ENCODE results near the gene TSPAN3. TPM values are rescaled to one million over a fixed set of nuclear protein-coding genes. Genes with fewer than 3 reads are reported as not detected.

Gene TSPAN3
- total RNA-seq, 1 donor from 2014 or later, result 292 TPM

GRCh38 chr15:77030048-77030927 lies 40.6 kb downstream of the TSPAN3 start:
- no peaks in the 10 kb centered on the region for H3K27me3 ChIP-seq (ENCODE audit: low read depth)
- ATAC-seq (peak; percentile 1), DNase-seq (peak; percentile 44)
- H3K9me3 ChIP-seq, result no peaks in the 10 kb centered on the region
- TF ChIP-seq CTCF (IDR thresholded peaks at IDR 0.05), result no peak
- peaks cover 1% of the 10 kb centered on the region for H3K36me3 ChIP-seq
- peaks cover 6% of the 10 kb centered on the region for H3K4me1 ChIP-seq
- H3K27ac ChIP-seq, result no peak overlapping the region
- H3K4me3 ChIP-seq, result no peak overlapping the region
- intact Hi-C loops (cut with DNase I), result no loop called here

GRCh38 chr15:77029166-77030047 lies 41.5 kb downstream of the TSPAN3 start:
- Histone ChIP-seq H3K4me1 (peaks cover 6% of the 10 kb centered on the region), H3K27ac (no peak overlapping the region), H3K4me3 (no peak overlapping the region), H3K36me3 (no peaks in the 10 kb centered on the region), H3K27me3 (ENCODE audit: low read depth) (no peaks in the 10 kb centered on the region), H3K9me3 (no peaks in the 10 kb centered on the region)
- ATAC-seq (no peak), DNase-seq (peak; percentile 34)
- intact Hi-C loops (cut with DNase I), result no loop called here
- TF ChIP-seq CTCF (IDR thresholded peaks at IDR 0.05), result no peak

GRCh38 chr15:77028451-77029165 lies 42.3 kb downstream of the TSPAN3 start:
- ATAC-seq (no peak), DNase-seq (no peak)
- peak overlapping the region; percentile 25 for H3K4me3 ChIP-seq
- no peaks in the 10 kb centered on the region for H3K36me3 ChIP-seq
- H3K27ac ChIP-seq, result no peak overlapping the region
- H3K9me3 ChIP-seq, result no peaks in the 10 kb centered on the region
- no peaks in the 10 kb centered on the region for H3K27me3 ChIP-seq (ENCODE audit: low read depth)
- peaks cover 6% of the 10 kb centered on the region for H3K4me1 ChIP-seq
- TF ChIP-seq CTCF (IDR thresholded peaks at IDR 0.05), result no peak
- intact Hi-C loops (cut with DNase I), result no loop called here

GRCh38 chr15:77027697-77028450 lies 43.0 kb downstream of the TSPAN3 start:
- Histone ChIP-seq H3K4me3 (peak overlapping the region; percentile 25), H3K4me1 (peaks cover 6% of the 10 kb centered on the region), H3K36me3 (no peaks in the 10 kb centered on the region), H3K27ac (no peak overlapping the region), H3K27me3 (ENCODE audit: low read depth) (no peaks in the 10 kb centered on the region), H3K9me3 (no peaks in the 10 kb centered on the region)
- peak; percentile 48 for DNase-seq
- intact Hi-C loops (cut with DNase I), result no loop called here
- TF ChIP-seq CTCF (IDR thresholded peaks at IDR 0.05), result no peak
- peak; percentile 4 to 19 for ATAC-seq

All from lower lobe of right lung (tissue), 2 donors.